ENCODE data around the gene HOOK2. TPM values are rescaled to one million over a fixed set of nuclear protein-coding genes. Genes with fewer than 3 reads are reported as not detected.

The HOOK2 gene
- total and polyA plus RNA-seq, 5 donors = 9.3 to 22.9 (median 17.2) TPM

DNA sequence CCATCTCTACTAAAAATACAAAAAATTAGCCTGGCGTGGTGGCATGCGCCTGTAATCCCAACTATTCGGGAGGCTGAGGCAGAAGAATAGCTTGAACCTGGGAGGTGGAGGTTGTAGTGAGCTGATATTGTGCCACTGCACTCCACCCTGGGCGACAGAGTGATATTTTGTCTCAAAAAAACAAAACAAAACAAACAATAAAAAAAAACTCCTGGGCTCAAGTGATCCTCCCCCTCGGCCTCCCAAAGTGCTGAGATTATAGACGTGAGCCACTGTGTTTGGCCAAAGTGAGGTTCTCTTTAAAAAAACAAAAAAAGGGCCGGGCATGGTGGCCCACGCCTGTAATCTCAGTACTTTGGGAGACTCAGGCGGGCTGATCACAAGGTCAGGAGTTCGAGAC, 12.1 kb upstream of the HOOK2 start:
- 68% methylated on average over 10 of the region's 10 CpGs for WGBS
- H3K9me3 ChIP-seq (ENCODE audit: control insufficient read depth, low read length) = no peaks in the 10 kb centered on the region
- intact Hi-C loops (cut with DNase I) = no loop called here
- no peak overlapping the region for H3K27ac ChIP-seq (ENCODE audit: low read length)
- no peaks in the 10 kb centered on the region for H3K27me3 ChIP-seq (ENCODE audit: control insufficient read depth, insufficient read depth)
- DNase-seq (no peak), ATAC-seq (no peak)
- peaks cover 5% of the 10 kb centered on the region for H3K4me1 ChIP-seq (ENCODE audit: control insufficient read depth, insufficient read depth, low read length)
- H3K4me3 ChIP-seq (ENCODE audit: low read length) = no peak overlapping the region

DNA sequence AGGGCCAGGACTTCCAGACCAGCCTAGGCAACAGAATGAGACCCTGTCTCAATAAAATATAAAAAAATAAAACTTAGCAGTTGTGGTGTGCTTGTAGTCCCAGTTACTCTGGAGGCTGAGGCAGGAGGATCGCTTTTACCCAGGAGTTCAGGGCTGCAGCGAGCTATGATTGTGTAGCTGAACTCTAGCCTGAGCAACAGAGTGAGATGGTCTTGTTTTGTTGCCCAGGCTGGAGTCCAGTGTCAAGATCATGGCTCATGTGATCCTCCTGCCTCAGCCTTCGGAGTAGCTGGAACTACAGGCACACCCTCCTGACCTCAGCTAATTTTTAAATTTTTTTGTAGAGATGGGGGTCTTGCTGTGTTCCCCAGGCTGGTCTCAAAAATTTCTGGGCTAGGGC, 11.6 kb upstream of the HOOK2 start:
- no peak overlapping the region for H3K4me3 ChIP-seq (ENCODE audit: low read length)
- H3K9me3 ChIP-seq (ENCODE audit: control insufficient read depth, low read length) = no peaks in the 10 kb centered on the region
- no peaks in the 10 kb centered on the region for H3K27me3 ChIP-seq (ENCODE audit: control insufficient read depth, insufficient read depth)
- peaks cover 5% of the 10 kb centered on the region for H3K4me1 ChIP-seq (ENCODE audit: control insufficient read depth, insufficient read depth, low read length)
- DNase-seq (no peak), ATAC-seq (no peak)
- intact Hi-C loops (cut with DNase I) = no loop called here
- 73% methylated on average over 3 of the region's 3 CpGs for WGBS
- peak overlapping the region; percentile 77 for H3K27ac ChIP-seq (ENCODE audit: low read length)

DNA sequence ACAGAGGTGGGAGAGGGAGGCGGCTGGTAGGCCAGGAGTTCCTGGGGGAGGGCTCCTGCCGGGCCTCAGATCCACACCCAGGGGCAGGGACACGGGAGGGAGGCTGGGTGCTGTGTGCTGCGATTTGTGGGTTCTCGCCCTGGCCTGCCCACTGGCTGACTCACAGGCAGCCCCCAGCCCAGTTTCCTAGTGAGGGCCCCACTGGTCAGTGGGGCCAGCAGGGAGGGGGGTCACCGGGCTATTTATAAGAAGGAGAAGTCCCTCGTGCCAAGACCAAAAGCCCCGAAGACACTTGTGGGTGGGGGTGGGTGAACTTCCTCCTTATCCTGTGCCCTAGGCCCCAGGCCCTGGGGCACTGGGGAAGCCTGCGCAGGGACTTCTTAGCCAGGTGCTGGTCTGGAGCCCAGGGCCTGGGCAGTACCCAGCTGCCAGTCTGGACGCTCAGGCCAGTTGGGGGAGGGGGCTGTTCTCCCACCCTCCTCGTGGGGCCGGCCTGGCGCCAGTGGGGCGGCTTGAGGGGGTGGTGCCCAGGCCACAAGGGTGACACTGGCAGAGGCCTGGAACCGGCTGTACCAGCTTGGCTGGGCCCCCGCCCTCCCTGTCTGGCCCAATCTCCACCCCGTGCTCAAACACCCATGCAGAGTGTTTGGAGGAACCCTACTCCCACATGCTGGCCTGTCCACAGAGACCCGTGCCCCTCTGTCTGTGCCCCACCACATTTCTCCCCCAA, 11.0 kb upstream of the HOOK2 start:
- peaks cover 5% of the 10 kb centered on the region for H3K4me1 ChIP-seq (ENCODE audit: control insufficient read depth, insufficient read depth, low read length)
- peak; percentile 66 to 89 (median 88) for DNase-seq
- ATAC-seq = peak in 1 of 2 donors; percentile 0
- no peak overlapping the region for H3K4me3 ChIP-seq (ENCODE audit: low read length)
- H3K27me3 ChIP-seq (ENCODE audit: control insufficient read depth, insufficient read depth) = no peaks in the 10 kb centered on the region
- H3K9me3 ChIP-seq (ENCODE audit: control insufficient read depth, low read length) = no peaks in the 10 kb centered on the region
- 52% methylated on average over 18 of the region's 18 CpGs for WGBS
- intact Hi-C loops (cut with DNase I) = no loop called here
- peak overlapping the region; percentile 77 for H3K27ac ChIP-seq (ENCODE audit: low read length)

DNA sequence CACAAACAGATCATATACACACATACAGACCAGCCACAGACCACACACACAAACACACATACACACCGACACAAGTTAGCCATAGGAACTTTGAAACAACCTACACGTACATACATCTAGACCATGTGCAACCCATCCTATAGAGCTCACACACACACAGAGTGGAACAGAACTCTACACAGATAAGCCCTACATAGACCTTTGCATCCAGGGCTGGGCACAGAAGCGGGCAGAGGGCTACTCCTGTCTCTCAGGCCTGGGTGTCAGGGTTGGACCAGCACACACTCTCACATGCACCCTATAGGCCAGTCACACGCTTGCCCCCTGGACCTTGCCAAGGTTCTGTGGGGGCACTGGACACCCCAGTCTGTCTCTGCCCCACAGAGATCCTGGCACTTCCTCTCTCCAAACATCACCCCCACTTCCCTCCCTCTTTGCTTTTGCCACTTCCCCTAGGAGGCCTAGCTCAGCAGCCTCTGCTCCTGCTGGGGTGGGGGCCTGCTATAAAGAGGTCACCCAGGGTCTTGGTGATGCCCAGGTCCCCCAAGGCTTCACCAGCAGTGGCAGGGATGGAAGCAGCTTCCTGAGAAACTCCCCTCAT, 10.2 kb upstream of the HOOK2 start:
- WGBS = 71% methylated on average over 4 of the region's 4 CpGs
- Histone ChIP-seq H3K9me3 (ENCODE audit: control insufficient read depth, low read length) (no peaks in the 10 kb centered on the region), H3K4me1 (ENCODE audit: control insufficient read depth, insufficient read depth, low read length) (peaks cover 5% of the 10 kb centered on the region), H3K27ac (ENCODE audit: low read length) (peak overlapping the region; percentile 77), H3K27me3 (ENCODE audit: control insufficient read depth, insufficient read depth) (no peaks in the 10 kb centered on the region), H3K4me3 (ENCODE audit: low read length) (no peak overlapping the region)
- intact Hi-C loops (cut with DNase I) = no loop called here
- DNase-seq = peak in 1 of 3 donors; percentile 61
- ATAC-seq = no peak

DNA sequence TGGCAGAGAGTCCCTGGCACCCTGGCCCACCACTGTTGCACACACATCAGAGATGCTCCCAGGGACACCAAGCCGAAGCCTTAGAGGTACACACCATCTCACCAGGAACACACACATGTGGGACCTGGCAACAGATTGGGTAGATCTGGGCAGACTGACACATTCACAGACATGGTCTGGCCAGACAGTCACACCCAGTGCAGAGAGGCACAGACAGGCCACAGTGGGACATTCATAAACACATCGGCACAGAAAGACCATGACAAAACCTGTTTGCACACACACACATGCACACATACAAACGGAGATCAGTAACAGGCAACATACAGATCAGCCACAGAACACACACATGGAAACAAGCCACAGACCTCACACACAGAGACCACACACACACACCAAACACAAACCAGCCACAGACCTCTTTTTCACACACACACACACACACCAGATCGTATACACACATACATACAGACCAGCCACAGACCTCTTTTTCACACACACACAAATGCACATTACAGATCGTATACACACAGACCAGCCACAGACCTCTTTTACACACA, 9.6 kb upstream of the HOOK2 start:
- Histone ChIP-seq H3K27me3 (ENCODE audit: control insufficient read depth, insufficient read depth) (no peaks in the 10 kb centered on the region), H3K4me3 (ENCODE audit: low read length) (no peak overlapping the region), H3K27ac (ENCODE audit: low read length) (peak overlapping the region; percentile 77), H3K4me1 (ENCODE audit: control insufficient read depth, insufficient read depth, low read length) (peaks cover 5% of the 10 kb centered on the region), H3K9me3 (ENCODE audit: control insufficient read depth, low read length) (no peaks in the 10 kb centered on the region)
- DNase-seq = peak in 1 of 3 donors; percentile 29
- 53% methylated on average over 5 of the region's 5 CpGs for WGBS
- ATAC-seq = no peak
- intact Hi-C loops (cut with DNase I) = no loop called here

DNA sequence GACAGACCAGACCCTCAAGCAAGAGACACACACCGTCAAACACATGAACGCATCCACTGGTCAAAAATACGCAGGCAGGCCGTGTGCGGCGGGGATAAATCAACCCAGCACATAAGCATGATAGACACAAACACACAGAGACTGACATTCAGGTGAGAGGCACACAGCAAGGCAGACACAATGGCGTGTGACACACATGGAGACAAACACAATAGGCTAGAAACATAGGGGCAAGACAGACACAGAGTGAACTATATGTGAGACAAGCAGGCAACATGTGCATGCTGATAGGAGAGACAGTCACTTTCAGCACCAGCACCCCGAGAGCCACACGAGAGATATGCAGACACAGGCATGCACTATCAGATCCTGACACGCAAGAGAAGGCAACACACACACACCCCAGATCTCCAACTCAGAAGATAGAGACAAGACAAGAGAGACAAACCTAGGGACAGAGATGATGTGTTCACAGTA, 9.1 kb upstream of the HOOK2 start:
- peak in 1 of 3 donors; percentile 12 for DNase-seq
- no peaks in the 10 kb centered on the region for H3K9me3 ChIP-seq (ENCODE audit: control insufficient read depth, low read length)
- 41% methylated on average over 10 of the region's 10 CpGs for WGBS
- intact Hi-C loops (cut with DNase I) = no loop called here
- peaks cover 5% of the 10 kb centered on the region for H3K4me1 ChIP-seq (ENCODE audit: control insufficient read depth, insufficient read depth, low read length)
- no peaks in the 10 kb centered on the region for H3K27me3 ChIP-seq (ENCODE audit: control insufficient read depth, insufficient read depth)
- no peak for ATAC-seq
- H3K4me3 ChIP-seq (ENCODE audit: low read length) = no peak overlapping the region
- peak overlapping the region; percentile 77 for H3K27ac ChIP-seq (ENCODE audit: low read length)

DNA sequence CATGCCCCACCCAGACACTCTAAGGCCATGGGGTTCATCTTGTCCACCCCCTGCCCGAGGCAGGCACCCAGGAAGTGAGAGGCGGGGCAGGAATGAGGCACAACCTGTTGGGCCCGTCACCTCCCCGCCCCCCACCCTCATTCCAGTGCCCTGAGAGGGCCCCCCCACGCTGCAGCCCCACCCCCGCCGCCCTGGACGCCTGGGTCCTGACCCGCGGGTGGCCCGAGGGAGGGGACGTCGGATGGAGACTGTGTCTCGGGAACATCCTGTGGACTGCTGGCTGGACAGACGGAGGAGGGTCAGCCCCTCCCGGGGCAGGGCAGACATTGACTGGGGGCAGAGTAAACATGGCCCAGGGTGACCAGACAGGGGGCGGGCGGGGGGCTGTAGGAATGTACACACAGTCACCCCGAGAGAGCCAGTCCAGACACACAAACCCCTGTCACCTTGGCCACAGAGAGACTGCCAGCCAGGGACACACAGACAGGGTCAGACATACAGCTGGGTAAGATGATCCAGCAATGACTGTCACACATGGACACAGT, 8.6 kb upstream of the HOOK2 start:
- WGBS = 16% methylated on average over 19 of the region's 19 CpGs

DNA sequence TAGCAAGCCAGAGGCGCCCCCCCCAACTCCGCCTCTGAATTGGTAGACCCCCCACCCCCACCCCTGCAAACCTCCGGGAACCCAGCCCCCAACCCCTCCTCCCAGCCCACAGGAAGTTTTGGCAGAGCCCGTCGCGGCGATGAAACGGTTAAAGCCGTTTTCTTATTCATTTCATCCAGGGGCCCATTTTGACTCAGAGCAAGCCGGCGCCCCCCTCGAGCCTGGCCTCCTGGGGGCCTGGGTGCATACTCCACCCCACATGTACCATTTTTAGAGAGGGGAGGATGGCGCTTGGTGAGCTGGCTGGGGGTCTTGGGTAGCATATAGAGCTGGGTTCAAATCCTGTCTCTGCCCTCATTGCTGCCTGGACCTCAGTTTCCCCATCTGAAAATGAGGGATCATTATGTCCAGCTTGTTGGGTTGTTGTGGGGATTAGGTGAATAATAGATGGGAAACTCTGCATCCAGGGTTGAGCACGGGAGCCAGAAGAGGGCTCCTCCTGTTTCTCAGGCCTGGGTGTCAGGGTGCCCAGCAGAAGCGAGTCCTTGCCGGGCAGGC, 8.0 kb upstream of the HOOK2 start:
- H3K4me3 ChIP-seq (ENCODE audit: low read length) = peak overlapping the region; percentile 38
- DNase-seq (no peak), ATAC-seq (no peak)
- peaks cover 3% of the 10 kb centered on the region for H3K4me1 ChIP-seq (ENCODE audit: control insufficient read depth, insufficient read depth, low read length)
- no peaks in the 10 kb centered on the region for H3K9me3 ChIP-seq (ENCODE audit: control insufficient read depth, low read length)
- peak overlapping the region; percentile 95 for H3K27ac ChIP-seq (ENCODE audit: low read length)
- 11% methylated on average over 16 of the region's 16 CpGs for WGBS
- no peaks in the 10 kb centered on the region for H3K27me3 ChIP-seq (ENCODE audit: control insufficient read depth, insufficient read depth)
- intact Hi-C loops (cut with DNase I) = no loop called here

More for the DNA sequence above, 8.6 kb upstream of the HOOK2 start:
- H3K4me1 ChIP-seq (ENCODE audit: control insufficient read depth, insufficient read depth, low read length) = peaks cover 5% of the 10 kb centered on the region
- no peak overlapping the region for H3K4me3 ChIP-seq (ENCODE audit: low read length)
- ATAC-seq (peak; percentile 10 to 38), DNase-seq (peak; percentile 76 to 88 (median 87))
- no peaks in the 10 kb centered on the region for H3K9me3 ChIP-seq (ENCODE audit: control insufficient read depth, low read length)
- intact Hi-C loops (cut with DNase I) = no loop called here
- H3K27me3 ChIP-seq (ENCODE audit: control insufficient read depth, insufficient read depth) = no peaks in the 10 kb centered on the region
- peak overlapping the region; percentile 95 for H3K27ac ChIP-seq (ENCODE audit: low read length)

DNA sequence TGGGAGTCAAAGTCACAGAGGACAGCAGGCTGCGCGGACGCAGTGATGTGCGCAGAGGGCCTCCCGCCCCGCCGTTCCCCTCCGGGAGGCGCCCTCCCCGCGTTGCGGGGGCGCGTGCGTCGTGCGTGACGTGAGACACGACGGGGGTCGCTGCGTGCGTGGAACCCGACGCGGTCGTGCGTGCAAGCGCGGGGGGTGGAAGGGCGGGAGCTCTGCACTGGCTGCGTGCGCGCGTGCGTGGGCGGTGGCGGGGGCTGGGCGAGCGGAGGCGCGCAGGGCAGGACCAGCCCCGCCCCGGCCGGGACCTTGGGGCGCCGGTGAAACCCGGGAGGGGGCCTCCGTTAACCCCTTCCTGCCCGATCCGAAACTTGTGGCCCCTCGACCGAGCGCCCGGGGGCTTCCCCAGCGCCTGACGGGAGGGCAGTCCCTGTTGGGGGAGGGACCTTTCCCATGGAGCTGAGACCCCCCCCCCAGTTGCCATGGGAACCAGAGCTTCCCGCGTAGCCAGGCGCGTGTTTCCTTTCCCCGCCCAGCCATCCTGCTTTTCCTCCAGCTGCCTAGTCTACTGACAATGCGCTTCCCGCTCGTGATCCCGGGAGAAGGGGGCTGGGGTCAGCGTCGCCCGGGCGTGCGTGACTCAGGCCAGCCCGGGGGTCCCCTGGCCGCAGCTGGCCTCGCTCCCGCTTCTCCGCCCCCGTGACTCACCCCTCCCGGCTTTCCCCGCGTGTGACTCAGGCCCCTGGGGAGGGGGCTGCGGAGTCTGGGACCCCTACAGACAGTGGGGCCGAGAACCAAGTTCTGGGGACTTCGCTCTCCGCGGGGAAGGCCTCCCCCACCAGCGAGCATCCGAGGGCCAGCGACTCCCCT, 7.3 kb upstream of the HOOK2 start:
- peak overlapping the region; percentile 38 for H3K4me3 ChIP-seq (ENCODE audit: low read length)
- H3K27me3 ChIP-seq (ENCODE audit: control insufficient read depth, insufficient read depth) = no peaks in the 10 kb centered on the region
- H3K9me3 ChIP-seq (ENCODE audit: control insufficient read depth, low read length) = no peaks in the 10 kb centered on the region
- WGBS = 1% methylated on average over 88 of the region's 88 CpGs
- ATAC-seq = peak; percentile 73 to 75
- intact Hi-C loops (cut with DNase I) = no loop called here
- peaks cover 2% of the 10 kb centered on the region for H3K4me1 ChIP-seq (ENCODE audit: control insufficient read depth, insufficient read depth, low read length)
- peak overlapping the region; percentile 95 for H3K27ac ChIP-seq (ENCODE audit: low read length)
- peak; percentile 95 to 98 (median 97) for DNase-seq

DNA sequence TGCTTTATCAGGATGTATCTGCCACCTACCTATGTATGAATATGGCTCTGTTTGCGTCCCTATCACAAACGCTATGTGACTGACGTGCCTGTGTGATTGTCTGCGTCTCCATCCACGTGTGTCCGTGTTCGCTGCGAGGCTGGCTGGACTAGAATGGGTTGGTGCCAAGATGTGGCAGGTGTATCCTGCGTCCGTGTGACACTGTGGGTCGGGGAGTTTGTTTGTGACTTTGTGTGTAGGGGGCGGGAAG, 6.7 kb upstream of the HOOK2 start:
- WGBS = 1% methylated on average over 12 of the region's 12 CpGs
- Histone ChIP-seq H3K27ac (ENCODE audit: low read length) (peak overlapping the region; percentile 95), H3K4me1 (ENCODE audit: control insufficient read depth, insufficient read depth, low read length) (peaks cover 4% of the 10 kb centered on the region), H3K27me3 (ENCODE audit: control insufficient read depth, insufficient read depth) (no peaks in the 10 kb centered on the region), H3K4me3 (ENCODE audit: low read length) (peak overlapping the region; percentile 38), H3K9me3 (ENCODE audit: control insufficient read depth, low read length) (no peaks in the 10 kb centered on the region)
- intact Hi-C loops (cut with DNase I) = no loop called here
- ATAC-seq (no peak), DNase-seq (no peak)
